ENCODE measurements around the gene TCF4. TPM values are rescaled to one million over a fixed set of nuclear protein-coding genes. Genes with fewer than 3 reads are reported as not detected.

The TCF4 gene
- total RNA-seq, 1 experiment from 2014 or later, result 12.5 TPM

DNA sequence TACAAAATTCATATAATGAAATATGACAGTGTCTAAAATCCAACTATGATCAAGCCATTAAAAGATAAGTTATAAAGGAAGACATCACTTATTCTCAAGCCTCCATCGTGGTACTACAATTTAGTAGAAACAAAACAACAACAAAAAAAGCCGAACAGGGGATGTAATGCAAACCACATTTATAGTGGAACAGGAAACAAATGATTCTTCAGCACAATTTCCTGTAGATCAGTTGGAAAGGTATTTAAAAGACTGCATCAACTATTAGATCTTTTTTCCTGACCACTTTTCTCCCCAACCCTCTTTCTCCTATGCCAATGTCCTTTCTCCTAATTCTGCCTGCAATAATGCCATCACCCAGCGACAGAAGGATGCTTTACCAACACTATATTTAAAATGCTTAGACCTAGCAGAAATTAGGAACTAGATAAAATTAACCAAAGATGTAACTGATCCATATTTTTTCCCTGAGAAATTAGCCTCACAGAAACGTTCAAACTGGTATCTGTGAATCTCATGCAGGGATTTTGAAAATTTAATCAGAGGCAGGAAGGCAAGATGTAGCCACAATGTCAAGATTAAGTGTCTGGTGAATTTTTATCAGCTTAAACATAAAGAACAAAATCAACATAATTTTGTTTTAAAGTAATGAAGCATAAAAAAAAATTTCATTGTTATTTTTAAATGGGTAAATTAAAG is 271.4 kb downstream of the TCF4 start:
- H3K27me3 ChIP-seq (ENCODE audit: low read length), result no peaks in the 10 kb centered on the region
- CTCF ChIA-PET, result no interaction called here
- no peak overlapping the region for H3K4me2 ChIP-seq (ENCODE audit: low read length)
- no peak overlapping the region for H3K9ac ChIP-seq (ENCODE audit: low read length)
- no peaks in the 10 kb centered on the region for H3K79me2 ChIP-seq (ENCODE audit: low read length)
- no peaks in the 10 kb centered on the region for H3F3A ChIP-seq (ENCODE audit: low read length, unreplicated experiment)
- no TSS peak for BruUV-seq (replicated peaks)
- TF ChIP-seq EZH2phosphoT487 (IDR thresholded peaks at IDR 0.05; ENCODE audit: borderline replicate concordance, low read length), result no peak
- TF ChIP-seq, protein P1, sequence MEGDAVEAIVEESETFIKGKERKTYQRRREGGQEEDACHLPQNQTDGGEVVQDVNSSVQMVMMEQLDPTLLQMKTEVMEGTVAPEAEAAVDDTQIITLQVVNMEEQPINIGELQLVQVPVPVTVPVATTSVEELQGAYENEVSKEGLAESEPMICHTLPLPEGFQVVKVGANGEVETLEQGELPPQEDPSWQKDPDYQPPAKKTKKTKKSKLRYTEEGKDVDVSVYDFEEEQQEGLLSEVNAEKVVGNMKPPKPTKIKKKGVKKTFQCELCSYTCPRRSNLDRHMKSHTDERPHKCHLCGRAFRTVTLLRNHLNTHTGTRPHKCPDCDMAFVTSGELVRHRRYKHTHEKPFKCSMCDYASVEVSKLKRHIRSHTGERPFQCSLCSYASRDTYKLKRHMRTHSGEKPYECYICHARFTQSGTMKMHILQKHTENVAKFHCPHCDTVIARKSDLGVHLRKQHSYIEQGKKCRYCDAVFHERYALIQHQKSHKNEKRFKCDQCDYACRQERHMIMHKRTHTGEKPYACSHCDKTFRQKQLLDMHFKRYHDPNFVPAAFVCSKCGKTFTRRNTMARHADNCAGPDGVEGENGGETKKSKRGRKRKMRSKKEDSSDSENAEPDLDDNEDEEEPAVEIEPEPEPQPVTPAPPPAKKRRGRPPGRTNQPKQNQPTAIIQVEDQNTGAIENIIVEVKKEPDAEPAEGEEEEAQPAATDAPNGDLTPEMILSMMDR (conservative IDR thresholded peaks at IDR 0.05; ENCODE audit: low read depth, low read length), result no peak
- TF ChIP-seq EZH2 (IDR thresholded peaks at IDR 0.05; ENCODE audit: low read length, unreplicated experiment), result no peak
- H3K36me3 ChIP-seq (ENCODE audit: low read depth, low read length), result no peaks in the 10 kb centered on the region
- POLR2A ChIA-PET (ENCODE audit: unreplicated experiment), result no interaction called here
- peaks cover 4% of the 10 kb centered on the region; the same call in 1 of the 2 replicates for H3K4me1 ChIP-seq (ENCODE audit: insufficient read depth, low read length)
- intact Hi-C loops (cut with micrococcal nuclease), result no loop called here
- DNase-seq (no peak), ATAC-seq (no peak)
- H3K9me2 ChIP-seq (replicated peaks; ENCODE audit: low read length), result no peaks in the 10 kb centered on the region
- H3K9me3 ChIP-seq (ENCODE audit: low read length), result no peaks in the 10 kb centered on the region
- no peaks in the 10 kb centered on the region for H4K20me1 ChIP-seq (ENCODE audit: low read length)
- H3K4me3 ChIP-seq (ENCODE audit: low read length), result no peak overlapping the region
- no peak overlapping the region for H2AFZ ChIP-seq (ENCODE audit: low read length)
- no peak overlapping the region for H3K27ac ChIP-seq (ENCODE audit: low read length)

DNA sequence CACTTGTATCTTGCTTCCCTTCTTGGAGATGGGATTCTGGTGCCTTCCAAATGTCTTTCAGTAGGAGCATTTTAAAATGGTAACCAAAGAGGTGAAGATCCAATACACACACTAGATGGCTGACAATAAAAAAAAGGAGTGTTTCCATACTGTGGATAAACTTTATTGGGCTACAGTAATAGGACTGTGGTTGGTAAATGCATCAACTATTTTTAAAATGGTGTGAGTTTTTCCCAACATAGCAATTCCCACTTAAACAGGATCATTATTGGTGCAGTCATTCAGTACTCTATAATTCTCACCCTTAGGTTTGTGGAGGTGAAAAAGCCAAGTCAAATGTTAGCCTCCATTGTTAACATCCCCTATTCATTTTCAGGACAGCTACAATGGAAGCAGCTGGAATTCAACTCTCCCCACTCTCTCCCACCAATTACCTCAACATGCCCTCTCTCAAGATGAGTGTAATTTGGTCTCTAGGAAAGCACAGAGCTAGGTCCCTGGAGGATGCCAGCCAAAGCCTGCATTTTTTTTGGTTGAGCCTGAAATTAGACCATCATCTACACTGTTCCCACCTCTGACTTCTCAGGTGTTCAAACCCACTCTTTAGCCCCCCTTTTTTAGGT is 273.3 kb downstream of the TCF4 start:
- H3K4me3 ChIP-seq (ENCODE audit: low read length), result no peak overlapping the region
- no peaks in the 10 kb centered on the region for H3F3A ChIP-seq (ENCODE audit: low read length, unreplicated experiment)
- H3K9ac ChIP-seq (ENCODE audit: low read length), result no peak overlapping the region
- no peak overlapping the region for H3K4me2 ChIP-seq (ENCODE audit: low read length)
- no peaks in the 10 kb centered on the region for H3K27me3 ChIP-seq (ENCODE audit: low read length)
- H3K79me2 ChIP-seq (ENCODE audit: low read length), result no peaks in the 10 kb centered on the region
- H3K9me3 ChIP-seq (ENCODE audit: low read length), result no peaks in the 10 kb centered on the region
- H3K27ac ChIP-seq (ENCODE audit: low read length), result no peak overlapping the region
- H4K20me1 ChIP-seq (ENCODE audit: low read length), result no peaks in the 10 kb centered on the region
- no peak overlapping the region for H2AFZ ChIP-seq (ENCODE audit: low read length)
- no TSS peak for BruUV-seq (replicated peaks)
- no peaks in the 10 kb centered on the region for H3K36me3 ChIP-seq (ENCODE audit: low read depth, low read length)
- TF ChIP-seq, protein P1 (conservative IDR thresholded peaks at IDR 0.05; ENCODE audit: low read depth, low read length), result no peak
- TF ChIP-seq EZH2 (IDR thresholded peaks at IDR 0.05; ENCODE audit: low read length, unreplicated experiment), result no peak
- no peak for TF ChIP-seq EZH2phosphoT487 (IDR thresholded peaks at IDR 0.05; ENCODE audit: borderline replicate concordance, low read length)
- POLR2A ChIA-PET (ENCODE audit: unreplicated experiment), result no interaction called here
- DNase-seq (no peak), ATAC-seq (no peak)
- CTCF ChIA-PET, result no interaction called here
- intact Hi-C loops (cut with micrococcal nuclease), result no loop called here
- H3K9me2 ChIP-seq (replicated peaks; ENCODE audit: low read length), result no peaks in the 10 kb centered on the region
- H3K4me1 ChIP-seq (ENCODE audit: insufficient read depth, low read length), result no peaks in the 10 kb centered on the region

DNA sequence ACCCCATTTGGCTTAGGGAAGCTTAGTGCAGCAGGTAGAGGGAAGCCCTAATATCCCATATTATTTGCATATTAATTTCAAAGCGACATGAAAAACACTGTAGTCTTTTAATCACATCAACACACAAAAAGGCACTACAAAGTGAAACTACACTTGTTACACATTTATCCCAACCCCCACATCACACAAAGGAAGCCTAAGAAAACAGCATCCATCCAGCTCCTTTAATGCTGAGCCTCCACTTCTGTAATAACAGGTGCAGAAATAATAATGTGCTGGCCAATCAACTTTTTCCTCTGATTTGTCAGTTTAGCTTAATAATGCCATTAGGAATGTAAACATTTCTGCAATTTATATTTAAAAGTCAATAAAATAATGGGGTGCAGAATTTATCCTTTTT is 274.0 kb downstream of the TCF4 start:
- ChIA-PET POLR2A (ENCODE audit: unreplicated experiment) (no interaction called here), CTCF (no interaction called here)
- H2AFZ ChIP-seq (ENCODE audit: low read length), result no peak overlapping the region
- intact Hi-C loops (cut with micrococcal nuclease), result no loop called here
- no peaks in the 10 kb centered on the region for H3K9me3 ChIP-seq (ENCODE audit: low read length)
- ATAC-seq (no peak), DNase-seq (no peak)
- no peak for TF ChIP-seq EZH2phosphoT487 (IDR thresholded peaks at IDR 0.05; ENCODE audit: borderline replicate concordance, low read length)
- TF ChIP-seq, protein P1 (conservative IDR thresholded peaks at IDR 0.05; ENCODE audit: low read depth, low read length), result no peak
- TF ChIP-seq EZH2 (IDR thresholded peaks at IDR 0.05; ENCODE audit: low read length, unreplicated experiment), result no peak
- H3K36me3 ChIP-seq (ENCODE audit: low read depth, low read length), result no peaks in the 10 kb centered on the region
- no peaks in the 10 kb centered on the region for H4K20me1 ChIP-seq (ENCODE audit: low read length)
- H3K79me2 ChIP-seq (ENCODE audit: low read length), result no peaks in the 10 kb centered on the region
- no peak overlapping the region for H3K4me2 ChIP-seq (ENCODE audit: low read length)
- no peaks in the 10 kb centered on the region for H3K27me3 ChIP-seq (ENCODE audit: low read length)
- no peaks in the 10 kb centered on the region for H3K4me1 ChIP-seq (ENCODE audit: insufficient read depth, low read length)
- no peak overlapping the region for H3K4me3 ChIP-seq (ENCODE audit: low read length)
- H3K9me2 ChIP-seq (replicated peaks; ENCODE audit: low read length), result no peaks in the 10 kb centered on the region
- H3F3A ChIP-seq (ENCODE audit: low read length, unreplicated experiment), result no peaks in the 10 kb centered on the region
- BruUV-seq (replicated peaks), result no TSS peak
- H3K9ac ChIP-seq (ENCODE audit: low read length), result no peak overlapping the region
- H3K27ac ChIP-seq (ENCODE audit: low read length), result no peak overlapping the region
